Ovary (tissue), 3 donors: ENCODE data around the gene SMU1.
"Not testable (repeated sequence)": the region's sequence is repeated elsewhere in the genome, so short reads cannot be mapped to it uniquely, and the experiment has no call there.

Experiments used
- EP300 ChIP-seq: sonication (generic); formaldehyde crosslinking; IDR thresholded peaks from one replicate; pipeline ENCODE4 v1.6.1; 2017; ENCODE audit warnings: antibody characterized with exemption
- TF ChIP-seq, protein P1 (sequence below), 3 donors: fragments of 450-650 bp in 2 of 3; fragments of 200-600 bp in 1 of 3; IDR thresholded peaks; one replicate each; pipeline versions ENCODE4 v1.5.1 to v1.8.0; 2016 to 2022; ENCODE audit warnings: antibody characterized with exemption in 3 of 3, mild to moderate bottlenecking in 1 of 3
- donor health status: DM: no; HTN: no; CAD: no.

DNA sequence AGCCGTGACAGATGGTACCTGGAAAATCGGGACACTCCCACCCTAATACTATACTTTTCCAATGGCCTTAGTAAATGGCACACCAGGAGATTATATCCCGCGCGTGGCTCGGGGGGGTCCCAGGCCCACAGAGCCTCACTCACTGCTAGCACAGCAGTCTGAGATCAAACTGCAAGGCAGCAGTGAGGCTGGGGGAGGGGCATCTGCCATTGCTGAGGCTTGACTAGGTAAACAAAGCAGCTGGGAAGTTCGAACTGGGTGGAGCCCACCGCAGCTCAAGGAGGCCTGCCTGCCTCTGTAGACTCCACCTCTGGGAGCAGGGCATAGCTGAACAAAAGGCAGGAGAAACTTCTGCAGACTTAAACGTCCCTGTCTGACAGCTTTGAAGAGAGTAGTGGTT lies 9.2 kb upstream of the SMU1 start:
- TF ChIP-seq, protein P1, sequence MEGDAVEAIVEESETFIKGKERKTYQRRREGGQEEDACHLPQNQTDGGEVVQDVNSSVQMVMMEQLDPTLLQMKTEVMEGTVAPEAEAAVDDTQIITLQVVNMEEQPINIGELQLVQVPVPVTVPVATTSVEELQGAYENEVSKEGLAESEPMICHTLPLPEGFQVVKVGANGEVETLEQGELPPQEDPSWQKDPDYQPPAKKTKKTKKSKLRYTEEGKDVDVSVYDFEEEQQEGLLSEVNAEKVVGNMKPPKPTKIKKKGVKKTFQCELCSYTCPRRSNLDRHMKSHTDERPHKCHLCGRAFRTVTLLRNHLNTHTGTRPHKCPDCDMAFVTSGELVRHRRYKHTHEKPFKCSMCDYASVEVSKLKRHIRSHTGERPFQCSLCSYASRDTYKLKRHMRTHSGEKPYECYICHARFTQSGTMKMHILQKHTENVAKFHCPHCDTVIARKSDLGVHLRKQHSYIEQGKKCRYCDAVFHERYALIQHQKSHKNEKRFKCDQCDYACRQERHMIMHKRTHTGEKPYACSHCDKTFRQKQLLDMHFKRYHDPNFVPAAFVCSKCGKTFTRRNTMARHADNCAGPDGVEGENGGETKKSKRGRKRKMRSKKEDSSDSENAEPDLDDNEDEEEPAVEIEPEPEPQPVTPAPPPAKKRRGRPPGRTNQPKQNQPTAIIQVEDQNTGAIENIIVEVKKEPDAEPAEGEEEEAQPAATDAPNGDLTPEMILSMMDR (IDR thresholded peaks at IDR 0.05): not testable (repeated sequence)
- TF ChIP-seq EP300: not testable (repeated sequence)
